Astrocyte of the cerebellum (primary cell): ENCODE data around the gene BAHD1.

ENCODE experiments used
- DNase-seq: peaks from one replicate; pipeline ENCODE4 v3.0.0-alpha.2; 2011; ENCODE audit warnings: low read depth
- H3K4me3 ChIP-seq: 2 replicates; pipeline ENCODE4 v1.5.1; 2011; ENCODE audit warnings: mild to moderate bottlenecking, low read depth, low read length, moderate library complexity
- CTCF ChIP-seq: IDR thresholded peaks from 2 replicates; pipeline ENCODE4 v1.5.1; 2012; ENCODE audit warnings: low read length, low read depth, moderate library complexity, mild to moderate bottlenecking; ENCODE audit errors: missing control alignments
- in situ Hi-C: cut with HindIII; loops from 2 replicates; pipeline ENCODE4 v1.10.0; 2017; ENCODE audit warnings: low sequenced_read_pairs

The BAHD1 gene

GRCh38 chr15:40465939-40466338 is 25.2 kb downstream of the BAHD1 start:
- no peak for TF ChIP-seq CTCF
- no peak overlapping the region for H3K4me3 ChIP-seq
- DNase-seq: no peak
- in situ Hi-C loops: no loop called here

- no peak for TF ChIP-seq CTCF
- in situ Hi-C loops: no loop called here
- DNase-seq: no peak
- H3K4me3 ChIP-seq: no peak overlapping the region
These were observed 25.9 kb downstream of the BAHD1 start for GRCh38 chr15:40466426-40467260.

GRCh38 chr15:40467261-40467615 is 26.5 kb downstream of the BAHD1 start:
- no peak for TF ChIP-seq CTCF
- H3K4me3 ChIP-seq: no peak overlapping the region
- no peak for DNase-seq
- in situ Hi-C loops: no loop called here

- TF ChIP-seq CTCF: no peak
- DNase-seq: no peak
- no peak overlapping the region for H3K4me3 ChIP-seq
- in situ Hi-C loops: no loop called here
These were observed 28.2 kb downstream of the BAHD1 start for GRCh38 chr15:40468898-40469331.

- DNase-seq: no peak
- no peak for TF ChIP-seq CTCF
- in situ Hi-C loops: no loop called here
- H3K4me3 ChIP-seq: peak overlapping the region; percentile 67
These were observed 29.1 kb downstream of the BAHD1 start for GRCh38 chr15:40469776-40470390.

- no peak for DNase-seq
- in situ Hi-C loops: no loop called here
- no peak for TF ChIP-seq CTCF
- peak within 1 kb of the TSS; percentile 67 for H3K4me3 ChIP-seq
These were observed 29.8 kb downstream of the BAHD1 start, which contains the start of gene CHST14 for GRCh38 chr15:40470423-40471104. CHST14 (plus strand) TSS chr15:40470984; CDS start chr15:40471214, 230 bp downstream.
